GM21717 (cell line): ENCODE data around the gene PTEN.
A peak's percentile ranks its signal among the peaks of the same experiment; 100 is the strongest.
"Not testable (repeated sequence)": the region's sequence is repeated elsewhere in the genome, so short reads cannot be mapped to it uniquely, and the experiment has no call there.

ENCODE experiments used
- ATAC-seq: cut with Tn5 transposase; IDR thresholded peaks from one replicate; pipeline ENCODE4 v1.9.1; 2021; ENCODE audit warnings: mild to moderate bottlenecking, moderate library complexity; ENCODE audit not compliant: unreplicated experiment

PTEN gene

DNA sequence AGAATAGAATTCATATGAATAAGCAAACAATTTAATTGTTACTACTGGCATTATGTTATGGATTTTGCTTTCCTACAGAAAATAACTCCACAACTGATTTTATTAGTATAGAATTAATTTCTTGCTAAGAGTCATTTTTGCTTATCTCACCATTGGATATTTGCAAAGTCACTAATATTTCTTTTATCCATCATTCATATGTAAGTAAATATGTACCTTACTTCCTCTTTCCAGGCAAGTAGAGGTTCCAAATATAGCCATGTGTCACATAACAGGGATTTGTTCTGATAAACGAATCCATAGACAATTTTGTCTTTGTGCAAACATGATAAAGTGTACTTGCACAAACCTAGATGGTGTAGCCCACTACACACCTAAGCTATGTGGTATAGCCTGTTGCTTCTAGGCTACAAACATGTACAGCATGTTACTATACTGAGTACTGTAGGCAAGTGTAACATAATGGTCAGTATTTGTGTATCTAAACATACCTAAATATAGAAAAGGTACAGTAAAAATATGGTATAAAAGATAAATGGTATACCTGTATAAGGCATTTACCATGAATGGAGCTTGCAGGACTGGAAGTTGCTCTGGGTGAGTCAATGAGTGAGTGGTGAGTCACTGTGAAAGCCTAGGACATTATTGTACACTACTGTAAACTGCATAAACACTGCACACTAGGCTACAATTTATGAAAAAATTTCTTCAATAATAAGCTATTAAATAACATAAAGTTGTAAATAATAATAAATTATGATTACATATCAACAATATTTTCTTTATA lies 18.4 kb upstream of the PTEN start:
- ATAC-seq: no peak

GRCh38 chr10:87845624-87845998 lies 17.8 kb upstream of the PTEN start:
- no peak for ATAC-seq

DNA sequence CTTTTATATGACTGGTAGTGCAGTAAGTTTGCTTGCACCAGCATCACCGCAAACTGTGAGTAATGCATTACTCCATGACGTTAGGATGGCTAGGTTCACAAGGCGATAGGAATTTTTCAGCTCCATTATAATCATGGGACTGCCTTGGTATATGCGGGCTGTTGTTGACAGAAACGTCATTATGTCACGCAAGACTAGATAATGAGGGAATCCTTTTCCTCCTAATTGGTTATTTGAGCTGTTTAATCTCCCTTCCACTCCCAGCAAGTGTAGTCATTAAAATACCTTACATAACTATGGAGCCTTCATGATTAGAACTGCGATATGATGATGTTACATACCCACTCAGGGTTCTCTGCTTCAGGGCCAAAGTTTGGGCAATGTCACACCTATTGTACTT lies 17.4 kb upstream of the PTEN start:
- ATAC-seq: no peak

DNA sequence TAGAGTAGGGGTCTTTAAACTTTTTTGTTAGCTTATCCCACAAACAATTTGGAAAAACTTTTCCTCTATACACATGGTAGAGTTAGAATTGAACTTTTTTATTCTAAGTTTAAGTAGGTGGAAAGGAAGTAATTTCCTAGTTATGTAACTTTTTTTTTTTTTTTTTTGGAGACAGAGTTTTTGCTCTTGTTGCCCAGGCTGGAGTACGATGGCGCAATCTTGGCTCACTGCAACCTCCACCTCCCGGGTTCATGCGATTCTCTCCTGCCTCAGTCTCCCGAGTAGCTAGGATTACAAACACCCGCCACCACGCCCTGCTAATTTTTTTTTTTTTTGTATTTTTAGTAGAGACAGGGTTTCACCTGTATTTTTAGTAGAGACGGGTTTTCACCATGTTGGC lies 16.7 kb upstream of the PTEN start:
- ATAC-seq: not testable (repeated sequence)

- ATAC-seq: no peak
These were observed 15.9 kb upstream of the PTEN start for GRCh38 chr10:87847550-87847949.

- ATAC-seq: no peak
These were observed 14.4 kb upstream of the PTEN start for GRCh38 chr10:87849001-87849400.

GRCh38 chr10:87850742-87851205 lies 12.7 kb upstream of the PTEN start:
- ATAC-seq: no peak

DNA sequence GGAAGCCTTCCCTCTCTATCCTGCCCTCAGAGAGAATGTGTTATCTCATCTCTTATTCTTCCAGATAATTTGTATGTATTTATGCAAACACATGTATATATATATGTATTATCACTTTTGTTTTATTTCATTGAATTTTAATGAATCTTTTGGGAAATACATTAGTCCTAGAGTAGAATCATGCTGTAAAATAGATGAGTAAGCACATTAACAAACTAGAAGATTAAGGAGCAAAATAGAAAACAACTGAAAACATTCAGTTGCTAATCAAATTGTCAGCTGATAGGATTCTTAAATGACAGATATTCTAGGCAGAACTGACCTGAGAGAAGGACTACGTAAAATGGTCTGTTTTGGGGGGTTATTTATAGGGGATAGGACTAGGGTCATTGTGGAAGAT lies 11.3 kb upstream of the PTEN start:
- ATAC-seq: no peak

GRCh38 chr10:87855247-87855646 lies 8.2 kb upstream of the PTEN start:
- not testable (repeated sequence) for ATAC-seq

GRCh38 chr10:87855665-87856064 lies 7.8 kb upstream of the PTEN start:
- not testable (repeated sequence) for ATAC-seq

- no peak for ATAC-seq
These were observed 3.1 kb upstream of the PTEN start for GRCh38 chr10:87860156-87860795.

DNA sequence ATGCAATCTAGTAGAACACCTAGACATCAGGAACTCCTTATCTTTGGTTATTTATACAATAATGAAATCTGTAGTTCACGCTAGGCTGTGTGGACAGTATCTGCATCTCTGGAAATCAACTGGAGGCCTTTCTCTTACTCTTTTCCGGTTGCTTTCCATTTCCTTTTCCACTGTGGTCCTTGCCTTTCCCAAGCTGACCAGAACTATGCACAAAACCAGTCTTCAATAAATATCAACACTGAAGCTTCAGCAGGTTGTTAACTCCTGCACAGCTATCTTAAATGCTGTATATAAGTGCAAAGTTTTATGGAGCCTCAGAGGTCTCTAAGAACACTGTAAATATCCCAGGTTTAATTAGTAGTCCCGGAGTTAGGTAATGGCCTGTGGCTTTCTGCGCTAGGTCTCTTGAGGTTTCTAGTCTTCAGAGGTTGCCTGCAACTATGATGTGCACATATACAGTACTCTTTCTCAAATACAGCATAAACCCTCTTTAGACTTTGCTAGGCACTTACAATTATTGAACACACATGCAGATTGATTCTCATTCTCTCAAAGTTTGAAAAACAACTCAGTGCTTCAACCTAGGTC lies 2.5 kb upstream of the PTEN start:
- ATAC-seq: no peak

DNA sequence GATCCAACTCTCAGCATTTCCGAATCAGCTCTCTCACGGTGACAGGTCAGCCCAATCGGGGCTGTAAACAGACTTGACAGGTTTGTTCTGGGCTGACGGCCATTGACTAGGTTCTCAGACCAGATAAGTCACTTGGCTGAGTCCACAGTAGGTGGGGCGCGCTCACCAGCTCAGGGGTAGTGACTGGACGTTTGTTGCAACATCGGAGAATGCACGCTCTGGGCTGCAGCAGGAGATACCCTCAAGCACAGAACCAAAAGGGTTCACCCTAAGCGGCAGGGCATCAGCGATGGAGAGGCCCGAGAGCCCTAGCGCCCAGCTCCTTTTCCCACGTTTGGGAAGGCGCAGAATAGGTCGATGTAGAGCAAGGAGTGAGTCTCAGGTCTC lies 1.9 kb upstream of the PTEN start:
- no peak for ATAC-seq

GRCh38 chr10:87861953-87862678 lies 1.3 kb upstream of the PTEN start:
- peak; percentile 48 for ATAC-seq

- peak; percentile 8 for ATAC-seq
These were observed 759 bp upstream of the PTEN start for GRCh38 chr10:87862679-87863052.

- peak; percentile 3 for ATAC-seq
These were observed 598 bp downstream of the PTEN start for GRCh38 chr10:87863951-87864495.

DNA sequence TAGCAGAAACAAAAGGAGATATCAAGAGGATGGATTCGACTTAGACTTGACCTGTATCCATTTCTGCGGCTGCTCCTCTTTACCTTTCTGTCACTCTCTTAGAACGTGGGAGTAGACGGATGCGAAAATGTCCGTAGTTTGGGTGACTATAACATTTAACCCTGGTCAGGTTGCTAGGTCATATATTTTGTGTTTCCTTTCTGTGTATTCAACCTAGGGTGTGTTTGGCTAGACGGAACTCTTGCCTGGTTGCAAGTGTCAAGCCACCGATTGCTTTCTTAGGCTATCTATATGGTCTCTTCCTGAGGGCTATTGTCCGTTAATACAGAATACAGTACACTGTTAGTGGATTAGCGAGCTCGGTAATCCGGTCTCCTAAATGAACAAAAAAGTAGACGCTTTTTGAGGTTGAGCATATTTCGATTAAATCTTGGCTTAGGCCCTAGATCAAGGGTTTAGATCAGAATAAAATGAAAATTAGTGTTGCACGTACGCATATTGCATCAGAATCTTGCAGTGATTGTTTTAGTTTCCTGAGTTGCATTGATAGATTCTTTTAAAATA lies 1.2 kb downstream of the PTEN start:
- no peak for ATAC-seq

GRCh38 chr10:87865241-87865881 lies 1.9 kb downstream of the PTEN start:
- no peak for ATAC-seq

GRCh38 chr10:87866412-87866974 lies 3.1 kb downstream of the PTEN start:
- no peak for ATAC-seq

DNA sequence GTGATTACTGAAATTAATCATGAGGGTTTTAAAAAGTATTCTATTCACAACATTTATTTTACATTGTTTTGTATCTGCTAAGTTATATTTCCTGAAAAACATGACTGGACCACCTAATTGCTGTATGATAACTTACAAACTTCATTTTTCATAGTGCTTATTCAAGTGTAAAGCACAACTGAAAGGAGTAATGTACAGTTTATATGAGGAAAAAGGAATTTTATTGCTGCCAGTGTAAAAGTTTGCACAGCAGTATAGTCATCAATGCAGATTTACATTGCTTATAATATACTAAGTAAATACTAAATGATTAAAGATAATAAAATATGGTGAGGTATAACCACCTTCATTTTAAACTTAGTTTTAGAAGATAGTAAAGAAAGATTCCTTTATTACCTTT lies 4.0 kb downstream of the PTEN start:
- no peak for ATAC-seq
